PC-9 (cell line): ENCODE results near the gene SESN3.

ENCODE experiments used
- EZH2 ChIP-seq: fragments of 200-600 bp; sonication (generic); IDR thresholded peaks from 2 replicates; pipeline ENCODE4 v1.8.0; 2017; ENCODE audit warnings: antibody characterized with exemption, low read depth
- TF ChIP-seq, protein P1 (sequence below): fragments of 200-600 bp; sonication (generic); conservative IDR thresholded peaks from 2 replicates; pipeline ENCODE4 v1.6.1; 2017; ENCODE audit warnings: mixed run types, antibody characterized with exemption, mild to moderate bottlenecking, moderate library complexity

GRCh38 chr11:95128602-95129001 is 102.4 kb downstream of the SESN3 start:
- TF ChIP-seq, protein P1, sequence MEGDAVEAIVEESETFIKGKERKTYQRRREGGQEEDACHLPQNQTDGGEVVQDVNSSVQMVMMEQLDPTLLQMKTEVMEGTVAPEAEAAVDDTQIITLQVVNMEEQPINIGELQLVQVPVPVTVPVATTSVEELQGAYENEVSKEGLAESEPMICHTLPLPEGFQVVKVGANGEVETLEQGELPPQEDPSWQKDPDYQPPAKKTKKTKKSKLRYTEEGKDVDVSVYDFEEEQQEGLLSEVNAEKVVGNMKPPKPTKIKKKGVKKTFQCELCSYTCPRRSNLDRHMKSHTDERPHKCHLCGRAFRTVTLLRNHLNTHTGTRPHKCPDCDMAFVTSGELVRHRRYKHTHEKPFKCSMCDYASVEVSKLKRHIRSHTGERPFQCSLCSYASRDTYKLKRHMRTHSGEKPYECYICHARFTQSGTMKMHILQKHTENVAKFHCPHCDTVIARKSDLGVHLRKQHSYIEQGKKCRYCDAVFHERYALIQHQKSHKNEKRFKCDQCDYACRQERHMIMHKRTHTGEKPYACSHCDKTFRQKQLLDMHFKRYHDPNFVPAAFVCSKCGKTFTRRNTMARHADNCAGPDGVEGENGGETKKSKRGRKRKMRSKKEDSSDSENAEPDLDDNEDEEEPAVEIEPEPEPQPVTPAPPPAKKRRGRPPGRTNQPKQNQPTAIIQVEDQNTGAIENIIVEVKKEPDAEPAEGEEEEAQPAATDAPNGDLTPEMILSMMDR, result no peak
- no peak for TF ChIP-seq EZH2
